ENCODE measurements around the gene EPO. TPM values are rescaled to one million over a fixed set of nuclear protein-coding genes. Genes with fewer than 3 reads are reported as not detected.
"Not testable (repeated sequence)": the region's sequence is repeated elsewhere in the genome, so short reads cannot be mapped to it uniquely, and the experiment has no call there.

Gene EPO
- total RNA-seq, 1 experiment from 2014 or later: 0.30 TPM

DNA sequence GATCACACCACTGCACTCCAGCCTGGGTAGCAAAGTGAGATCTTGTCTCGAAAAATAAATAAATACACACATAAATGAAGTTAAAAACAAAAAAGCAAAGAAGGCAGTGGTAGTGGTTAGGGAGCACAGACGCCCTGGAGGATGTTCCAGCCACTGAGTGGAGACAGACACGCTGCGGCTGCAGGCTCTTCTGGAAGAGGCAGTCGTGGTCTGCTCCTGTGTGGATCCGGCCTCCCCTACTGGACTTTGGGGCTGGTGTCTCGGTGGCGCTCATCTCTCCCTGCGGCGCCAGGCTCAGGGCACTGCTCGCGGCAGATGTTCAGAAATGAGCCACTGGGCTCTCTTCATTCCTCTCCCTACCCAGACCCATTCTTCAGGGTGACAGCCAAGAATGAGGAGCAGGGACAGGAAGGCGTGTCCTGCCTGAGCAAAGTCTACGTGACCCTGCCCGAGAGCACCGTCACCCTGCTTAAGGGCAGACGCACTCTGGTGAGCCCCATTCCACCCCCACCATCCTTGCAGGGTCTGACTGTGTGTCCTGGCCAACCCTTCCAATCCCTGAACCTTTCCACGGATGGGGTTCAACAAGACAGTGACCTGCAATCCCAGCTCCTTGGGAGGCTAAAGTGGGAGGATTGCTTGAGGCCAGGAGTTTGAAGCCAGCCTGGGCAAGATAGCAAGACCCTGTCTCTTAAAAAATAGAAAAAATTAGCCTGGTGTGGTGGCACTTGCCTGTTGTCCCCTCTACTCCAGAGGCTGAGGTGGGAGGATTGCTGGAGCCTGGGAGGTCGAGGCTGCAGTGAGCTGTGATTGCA lies 39.3 kb downstream of the EPO start (continued):
- TF ChIP-seq, protein P1, sequence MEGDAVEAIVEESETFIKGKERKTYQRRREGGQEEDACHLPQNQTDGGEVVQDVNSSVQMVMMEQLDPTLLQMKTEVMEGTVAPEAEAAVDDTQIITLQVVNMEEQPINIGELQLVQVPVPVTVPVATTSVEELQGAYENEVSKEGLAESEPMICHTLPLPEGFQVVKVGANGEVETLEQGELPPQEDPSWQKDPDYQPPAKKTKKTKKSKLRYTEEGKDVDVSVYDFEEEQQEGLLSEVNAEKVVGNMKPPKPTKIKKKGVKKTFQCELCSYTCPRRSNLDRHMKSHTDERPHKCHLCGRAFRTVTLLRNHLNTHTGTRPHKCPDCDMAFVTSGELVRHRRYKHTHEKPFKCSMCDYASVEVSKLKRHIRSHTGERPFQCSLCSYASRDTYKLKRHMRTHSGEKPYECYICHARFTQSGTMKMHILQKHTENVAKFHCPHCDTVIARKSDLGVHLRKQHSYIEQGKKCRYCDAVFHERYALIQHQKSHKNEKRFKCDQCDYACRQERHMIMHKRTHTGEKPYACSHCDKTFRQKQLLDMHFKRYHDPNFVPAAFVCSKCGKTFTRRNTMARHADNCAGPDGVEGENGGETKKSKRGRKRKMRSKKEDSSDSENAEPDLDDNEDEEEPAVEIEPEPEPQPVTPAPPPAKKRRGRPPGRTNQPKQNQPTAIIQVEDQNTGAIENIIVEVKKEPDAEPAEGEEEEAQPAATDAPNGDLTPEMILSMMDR (IDR thresholded peaks at IDR 0.05 in 2 of 3, conservative IDR thresholded peaks at IDR 0.05 in 1 of 3; ENCODE audit: borderline replicate concordance in 1 of 3, insufficient read depth in 1 of 3, low read depth in 2 of 3, low read length in 2 of 3): no peak
- TF ChIP-seq, protein P2, sequence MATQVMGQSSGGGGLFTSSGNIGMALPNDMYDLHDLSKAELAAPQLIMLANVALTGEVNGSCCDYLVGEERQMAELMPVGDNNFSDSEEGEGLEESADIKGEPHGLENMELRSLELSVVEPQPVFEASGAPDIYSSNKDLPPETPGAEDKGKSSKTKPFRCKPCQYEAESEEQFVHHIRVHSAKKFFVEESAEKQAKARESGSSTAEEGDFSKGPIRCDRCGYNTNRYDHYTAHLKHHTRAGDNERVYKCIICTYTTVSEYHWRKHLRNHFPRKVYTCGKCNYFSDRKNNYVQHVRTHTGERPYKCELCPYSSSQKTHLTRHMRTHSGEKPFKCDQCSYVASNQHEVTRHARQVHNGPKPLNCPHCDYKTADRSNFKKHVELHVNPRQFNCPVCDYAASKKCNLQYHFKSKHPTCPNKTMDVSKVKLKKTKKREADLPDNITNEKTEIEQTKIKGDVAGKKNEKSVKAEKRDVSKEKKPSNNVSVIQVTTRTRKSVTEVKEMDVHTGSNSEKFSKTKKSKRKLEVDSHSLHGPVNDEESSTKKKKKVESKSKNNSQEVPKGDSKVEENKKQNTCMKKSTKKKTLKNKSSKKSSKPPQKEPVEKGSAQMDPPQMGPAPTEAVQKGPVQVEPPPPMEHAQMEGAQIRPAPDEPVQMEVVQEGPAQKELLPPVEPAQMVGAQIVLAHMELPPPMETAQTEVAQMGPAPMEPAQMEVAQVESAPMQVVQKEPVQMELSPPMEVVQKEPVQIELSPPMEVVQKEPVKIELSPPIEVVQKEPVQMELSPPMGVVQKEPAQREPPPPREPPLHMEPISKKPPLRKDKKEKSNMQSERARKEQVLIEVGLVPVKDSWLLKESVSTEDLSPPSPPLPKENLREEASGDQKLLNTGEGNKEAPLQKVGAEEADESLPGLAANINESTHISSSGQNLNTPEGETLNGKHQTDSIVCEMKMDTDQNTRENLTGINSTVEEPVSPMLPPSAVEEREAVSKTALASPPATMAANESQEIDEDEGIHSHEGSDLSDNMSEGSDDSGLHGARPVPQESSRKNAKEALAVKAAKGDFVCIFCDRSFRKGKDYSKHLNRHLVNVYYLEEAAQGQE (IDR thresholded peaks at IDR 0.05; ENCODE audit: low read depth): no peak
- TF ChIP-seq CBX3 (IDR thresholded peaks at IDR 0.05; ENCODE audit: low read depth) (no peak), TCF7L2 (IDR thresholded peaks at IDR 0.05; ENCODE audit: borderline replicate concordance, extremely low read depth, insufficient read depth, insufficient read length) (no peak), EGR1 (IDR thresholded peaks at IDR 0.05; ENCODE audit: low read depth) (no peak), FOSL1 (IDR thresholded peaks at IDR 0.05; ENCODE audit: low read depth) (no peak), POLR2A (IDR thresholded peaks at IDR 0.05; ENCODE audit: borderline replicate concordance, extremely low read depth, insufficient read depth, insufficient read length) (no peak)

- H3K36me3 ChIP-seq (ENCODE audit: control insufficient read depth in 1 of 2, insufficient read depth in 2 of 2, low read length in 2 of 2); H3K9ac ChIP-seq (ENCODE audit: low read length); H3K27ac ChIP-seq (ENCODE audit: low read depth, low read length); CTCF ChIA-PET; DNase-seq (ENCODE audit: low read depth, low spot score); RAD21 ChIA-PET (ENCODE audit: low non-redundant PET in 1 of 2, low total read pairs in 2 of 2, uncharacterized antibody in 2 of 2, unreplicated experiment in 2 of 2); H3K4me1 ChIP-seq (ENCODE audit: control insufficient read depth in 1 of 2, insufficient read depth in 2 of 2, low read length in 2 of 2); H4K20me1 ChIP-seq (ENCODE audit: insufficient read depth); H3K4me2 ChIP-seq (ENCODE audit: low read length); H3K79me2 ChIP-seq (ENCODE audit: insufficient read depth, low read length); BruUV-seq (replicated peaks); POLR2A ChIA-PET; H3K9me3 ChIP-seq (ENCODE audit: control insufficient read depth in 1 of 2, insufficient read depth in 1 of 2, low read depth in 1 of 2, low read length in 2 of 2); intact Hi-C loops (cut with micrococcal nuclease); H3K27me3 ChIP-seq (ENCODE audit: insufficient read depth, low read length); H3K9me2 ChIP-seq (ENCODE audit: insufficient read depth); H3K4me3 ChIP-seq (replicated peaks in 1 of 2; ENCODE audit: low read depth in 1 of 2, low read length in 2 of 2); ATAC-seq; H2AFZ ChIP-seq (ENCODE audit: low read depth, low read length, poor library complexity, severe bottlenecking): not testable (repeated sequence)
Measured at GRCh38 chr7:100762841-100763240, 42.6 kb downstream of the EPO start.
